Activated CD4-positive, alpha-beta T cell treated with anti-CD3 and anti-CD28 coated beads for 36 hours (primary cell): ENCODE measurements around the gene PKLR. TPM values are rescaled to one million over a fixed set of nuclear protein-coding genes. Genes with fewer than 3 reads are reported as not detected.
"Not testable (repeated sequence)": the region's sequence is repeated elsewhere in the genome, so short reads cannot be mapped to it uniquely, and the experiment has no call there.

ENCODE experiments used
- ATAC-seq: fragments of 200-7000 bp; cut with Tn5 transposase; one replicate; pipeline ENCODE4 v1.10.0; 2021; ENCODE audit warnings: mild to moderate bottlenecking, moderate library complexity
- CTCF ChIA-PET: fragments of 350-600 bp; sonication (Branson Sonifier 250); formaldehyde crosslinking; loops from one replicate; lab custom pipeline; 2021; ENCODE audit warnings: antibody characterized with exemption; lab: Charles Lee
- POLR2A ChIA-PET: fragments of 350-600 bp; sonication (Branson Sonifier 250); formaldehyde crosslinking; loops from one replicate; lab custom pipeline; 2021; ENCODE audit warnings: antibody characterized with exemption, inconsistent platforms; lab: Charles Lee
- DNase-seq: peaks from one replicate; pipeline ENCODE4 v3.0.0-alpha.2; 2020
- H3K27ac Mint-ChIP-seq: one replicate; pipeline ENCODE4 v1.8.0; 2021; ENCODE audit warnings: mixed read lengths
- H3K27me3 Mint-ChIP-seq: one replicate; pipeline ENCODE4 v1.8.0; 2021; ENCODE audit warnings: mixed read lengths
- H3K36me3 Mint-ChIP-seq: one replicate; pipeline ENCODE4 v1.8.0; 2021; ENCODE audit warnings: low read depth, mixed read lengths
- H3K4me1 Mint-ChIP-seq: one replicate; pipeline ENCODE4 v1.8.0; 2021; ENCODE audit warnings: mixed read lengths
- H3K4me3 Mint-ChIP-seq: one replicate; pipeline ENCODE4 v1.8.0; 2021; ENCODE audit warnings: mild to moderate bottlenecking, moderate library complexity, mixed read lengths
- H3K9me3 Mint-ChIP-seq: one replicate; pipeline ENCODE4 v1.8.0; 2021; ENCODE audit warnings: low read depth, mixed read lengths
- intact Hi-C, 2 experiments: fragments of 100-400 bp; cut with DNase I in 1 of 2; cut with micrococcal nuclease in 1 of 2; formaldehyde crosslinking; loops; one replicate each; pipeline versions ENCODE4 v1.14.2 to v1.15.1; 2022 to 2024; cut with DNase I, micrococcal nuclease
- microRNA-seq: library from miRNA; unstranded; fragments of <30 nt; microRNA quantifications from one replicate; pipeline ENCODE4 v1.2.0, GENCODE V29; 2021; ENCODE audit warnings: borderline replicate concordance
- total RNA-seq, 2 experiments: library from RNA; stranded (reverse); gene quantifications; one replicate each; pipeline ENCODE4 v1.2.3, GENCODE V29; 2021

The PKLR gene
- total RNA-seq, 2 experiments from 2014 or later = not detected

DNA sequence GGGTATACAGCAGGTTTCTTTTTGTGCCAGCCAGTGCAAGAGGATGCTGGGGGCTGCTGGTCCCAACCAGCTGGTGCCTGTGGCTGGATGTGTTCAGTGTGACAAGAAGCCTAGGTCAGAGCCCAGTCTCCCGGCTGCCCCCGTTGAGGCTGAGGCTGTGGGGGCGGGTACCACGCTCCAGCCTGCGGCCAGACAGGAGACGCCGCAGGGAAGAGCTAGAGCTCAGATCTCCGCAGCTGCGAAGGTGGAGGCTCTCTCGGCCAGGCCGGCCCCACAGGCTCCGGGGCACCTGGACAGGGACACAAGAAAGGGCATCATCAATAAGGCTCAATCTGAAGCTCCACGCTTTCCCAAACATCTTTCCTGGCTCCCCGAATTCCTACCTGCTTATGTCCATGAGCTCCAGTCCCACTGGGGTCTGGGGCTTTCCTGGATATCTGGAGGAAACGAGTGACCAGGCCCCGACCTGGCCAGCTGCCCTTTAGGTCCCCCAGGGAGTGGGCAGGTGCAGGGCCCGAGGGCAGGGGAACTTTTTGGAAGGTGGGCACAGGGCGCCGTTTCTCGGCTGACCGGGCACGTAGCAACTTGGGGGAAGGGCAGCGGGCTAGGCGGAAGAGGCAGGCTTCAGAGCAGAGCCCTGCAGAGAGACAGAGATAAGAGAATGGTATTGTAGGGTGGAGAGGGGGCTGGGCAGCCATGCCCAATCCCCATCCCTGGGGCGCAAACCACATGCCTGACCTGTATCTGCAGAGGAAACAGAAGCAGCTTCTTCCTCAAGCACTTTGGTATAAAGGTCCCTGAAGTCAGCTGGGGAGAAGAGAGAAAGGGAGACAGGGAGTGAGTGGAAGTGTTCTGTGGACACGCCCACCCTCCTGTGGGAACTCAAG is 53.3 kb downstream of the PKLR start:
- H3K9me3 Mint-ChIP-seq = no peaks in the 10 kb centered on the region
- intact Hi-C loops = no loop called here
- no peak overlapping the region for H3K4me3 Mint-ChIP-seq
- CTCF ChIA-PET = interaction anchor here (0.6 to 1.8 kb wide), 7 partner anchors 16 to 143 kb away, joined by 3 to 6 read pairs (median 3); no protein-coding TSS in a partner anchor
- peaks cover 11% of the 10 kb centered on the region for H3K36me3 Mint-ChIP-seq
- peaks cover 22% of the 10 kb centered on the region for H3K4me1 Mint-ChIP-seq
- ATAC-seq (no peak), DNase-seq (no peak)
- peaks cover 2% of the 10 kb centered on the region for H3K27me3 Mint-ChIP-seq
- POLR2A ChIA-PET = no interaction called here
- H3K27ac Mint-ChIP-seq = no peak overlapping the region

DNA sequence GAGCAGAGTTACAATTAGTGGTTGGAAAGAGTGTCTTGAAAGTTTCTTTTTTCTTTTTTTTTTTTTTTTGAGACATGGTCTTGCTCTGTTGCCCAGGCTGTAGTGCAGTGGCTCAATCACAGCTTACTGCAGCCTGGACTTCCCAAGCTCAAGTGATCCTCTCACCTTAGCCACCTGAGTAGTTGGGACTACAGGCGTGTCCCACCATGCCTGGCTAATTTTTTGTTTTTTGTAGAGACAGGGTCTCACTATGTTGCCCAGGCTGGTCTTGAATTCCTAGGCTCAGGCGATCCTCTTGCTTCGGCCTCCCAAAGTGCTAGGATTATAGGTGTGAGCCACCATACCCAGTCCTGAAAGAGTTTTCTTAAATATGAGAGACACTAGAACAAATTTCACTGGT is 54.4 kb downstream of the PKLR start:
- peaks cover 11% of the 10 kb centered on the region for H3K36me3 Mint-ChIP-seq
- intact Hi-C loops, H3K4me3 Mint-ChIP-seq, H3K9me3 Mint-ChIP-seq, H3K27me3 Mint-ChIP-seq, DNase-seq, H3K27ac Mint-ChIP-seq, ATAC-seq, POLR2A ChIA-PET: not testable (repeated sequence)
- H3K4me1 Mint-ChIP-seq = peaks cover 31% of the 10 kb centered on the region
- CTCF ChIA-PET = interaction anchor here (0.9 to 1.8 kb wide), 3 partner anchors 52 to 77 kb away, joined by 3 to 6 read pairs (median 4); no protein-coding TSS in a partner anchor

DNA sequence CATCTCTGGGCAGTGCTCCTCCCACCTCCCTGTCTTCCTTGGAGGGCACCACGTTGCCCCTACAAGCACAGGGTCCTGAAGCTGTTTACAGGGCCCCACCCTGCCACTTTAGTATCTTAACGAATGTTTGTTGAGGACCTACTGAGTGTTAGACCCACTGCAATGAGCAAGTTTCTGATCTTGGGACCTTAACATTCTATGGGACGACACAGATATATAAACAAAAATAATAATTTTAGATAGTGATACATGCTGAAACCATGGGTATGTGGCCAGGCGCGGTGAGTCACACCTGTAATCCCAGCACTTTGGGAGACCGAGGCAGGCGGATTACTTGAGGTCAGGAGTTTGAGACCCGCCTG is 56.1 kb downstream of the PKLR start:
- Mint-ChIP-seq H3K27me3 (peaks cover 2% of the 10 kb centered on the region), H3K27ac (peak overlapping the region; percentile 90), H3K4me3 (peak overlapping the region; percentile 80), H3K4me1 (peaks cover 43% of the 10 kb centered on the region), H3K36me3 (peaks cover 11% of the 10 kb centered on the region), H3K9me3 (no peaks in the 10 kb centered on the region)
- POLR2A ChIA-PET = interaction anchor here (0.7 to 0.9 kb wide), 2 partner anchors 86 to 271 kb away, joined by 4 to 9 read pairs; no protein-coding TSS in a partner anchor
- ATAC-seq = no peak
- intact Hi-C loops = loop anchor here in 1 of 2 experiments (1.0 to 2.0 kb wide), 2 partner anchors 28 to 110 kb away; partner anchors contain the start of genes CLK2 and SLC50A1
- CTCF ChIA-PET = interaction anchor here (0.6 to 1.3 kb wide), 6 partner anchors 18 to 1442 kb away, joined by 3 to 4 read pairs (median 3); partner anchors contain the start of gene CLK2
- DNase-seq = no peak

DNA sequence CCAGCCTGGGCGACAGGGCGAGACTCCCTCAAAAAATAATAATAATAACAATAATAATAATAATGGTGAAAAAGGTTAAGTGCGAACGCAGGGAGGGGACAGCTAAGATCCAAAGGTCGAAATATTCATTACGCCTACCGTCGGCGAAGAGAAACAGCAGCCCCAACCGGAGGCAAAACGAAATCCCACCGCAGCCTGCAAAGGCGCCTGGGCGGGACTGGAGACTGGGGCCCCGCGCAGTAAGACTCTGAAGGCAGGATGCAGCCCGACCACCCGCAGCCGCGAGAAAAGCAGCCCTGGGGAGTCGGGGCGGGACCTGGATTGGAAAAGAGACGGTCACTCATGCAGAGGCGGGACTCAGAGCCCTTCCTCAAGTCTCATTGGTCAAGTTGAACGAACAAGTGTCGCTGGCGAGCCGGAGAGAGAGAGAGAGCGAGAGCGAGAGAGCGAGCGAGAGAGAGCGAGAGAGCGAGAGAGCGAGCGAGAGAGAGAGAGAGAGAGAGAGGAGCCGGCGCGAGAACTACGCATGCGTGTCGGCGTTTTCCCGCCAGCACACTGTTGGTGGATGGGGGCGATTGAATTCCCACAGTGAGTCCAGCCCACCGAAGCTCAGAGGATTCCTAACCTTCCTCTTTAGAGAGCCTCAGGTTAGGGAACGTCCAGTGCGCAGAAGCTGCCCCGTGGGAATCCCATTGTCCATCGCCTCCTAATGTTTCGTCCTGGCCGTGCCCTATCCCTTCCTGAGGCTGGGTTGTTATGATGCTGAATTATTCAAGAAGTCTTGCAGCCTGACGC is 56.7 kb downstream of the PKLR start:
- ATAC-seq (peak; percentile 96), DNase-seq (peak; percentile 98)
- ChIA-PET POLR2A (interaction anchor here (0.6 to 1.9 kb wide), 5 partner anchors 29 to 542 kb away, joined by 3 to 5 read pairs (median 4); partner anchors contain the start of gene CLK2), CTCF (interaction anchor here (0.6 to 1.6 kb wide), 10 partner anchors 17 to 1443 kb away, joined by 3 to 6 read pairs (median 3); partner anchors contain the start of genes CLK2, KRTCAP2, RUSC1 and THBS3)
- Mint-ChIP-seq H3K4me3 (peak overlapping the region; percentile 80), H3K9me3 (no peaks in the 10 kb centered on the region), H3K27me3 (peaks cover 2% of the 10 kb centered on the region), H3K4me1 (peaks cover 44% of the 10 kb centered on the region), H3K27ac (peak overlapping the region; percentile 90), H3K36me3 (peaks cover 11% of the 10 kb centered on the region)
- intact Hi-C loops = loop anchor here (1.0 to 2.0 kb wide), 4 partner anchors 17 to 109 kb away; partner anchors contain the start of genes CLK2 (in 1 of the 2), SLC50A1 (in 1 of the 2) and THBS3 (in 1 of the 2)

DNA sequence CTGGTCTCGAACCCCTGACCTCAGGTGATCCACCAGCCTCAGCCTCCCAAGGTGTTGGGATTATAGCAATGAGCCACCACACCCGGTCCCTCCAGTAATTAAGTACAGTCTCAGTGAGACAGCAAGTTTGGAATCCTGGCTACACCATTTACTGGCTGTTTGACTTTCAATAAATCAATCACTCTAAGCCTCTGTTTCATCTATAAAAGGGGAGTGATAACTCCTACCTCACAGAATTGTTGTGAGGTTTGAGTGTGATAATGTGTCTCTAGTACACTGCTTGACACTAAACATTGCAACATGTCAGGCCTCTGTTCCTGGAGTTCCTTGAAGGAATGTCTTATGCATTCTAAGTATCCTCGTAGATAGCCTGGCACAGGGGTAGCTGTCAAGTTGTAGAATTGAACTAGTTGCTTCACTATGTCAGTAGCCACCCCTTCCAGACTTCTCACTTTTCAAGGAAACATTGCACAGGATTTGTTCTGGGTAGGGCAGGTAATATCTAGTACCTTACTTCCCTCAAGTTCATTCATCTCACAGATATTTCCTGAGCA is 58.4 kb downstream of the PKLR start:
- CTCF ChIA-PET = interaction anchor here (1.0 to 3.1 kb wide), 3 partner anchors 8 to 36 kb away, joined by 3 to 26 read pairs (median 3); partner anchors contain the start of gene THBS3
- ATAC-seq (no peak), DNase-seq (no peak)
- Mint-ChIP-seq H3K27ac (peak overlapping the region; percentile 90), H3K4me1 (peaks cover 44% of the 10 kb centered on the region), H3K4me3 (peak overlapping the region; percentile 80), H3K36me3 (peaks cover 11% of the 10 kb centered on the region), H3K27me3 (peaks cover 2% of the 10 kb centered on the region), H3K9me3 (no peaks in the 10 kb centered on the region)
- POLR2A ChIA-PET = interaction anchor here (0.6 to 1.9 kb wide), 2 partner anchors 34 kb away, joined by 3 to 5 read pairs; no protein-coding TSS in a partner anchor
- intact Hi-C loops = no loop called here

DNA sequence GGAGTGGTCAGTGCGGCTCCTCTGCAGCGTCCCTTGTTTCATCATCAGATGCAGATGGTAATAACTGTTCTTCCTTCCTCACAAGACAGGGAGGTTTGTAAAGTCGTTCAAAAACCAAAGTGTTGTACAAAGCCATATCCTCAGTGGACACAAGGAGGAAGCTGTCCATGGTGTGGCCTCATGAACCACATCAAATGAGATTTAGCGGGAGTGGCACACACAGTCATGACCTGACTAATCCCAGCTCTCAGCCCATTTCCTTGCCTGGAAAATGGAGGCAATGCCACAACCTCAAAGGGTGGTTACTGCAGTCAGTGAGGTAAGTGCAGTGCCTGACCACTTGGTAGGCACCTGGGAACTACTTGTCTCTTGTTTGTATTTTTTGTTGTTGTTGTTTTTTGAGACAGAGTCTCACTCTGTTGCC is 59.4 kb downstream of the PKLR start:
- POLR2A ChIA-PET = interaction anchor here (0.6 to 0.7 kb wide), 2 partner anchors 260 to 1259 kb away, joined by 5 to 9 read pairs; no protein-coding TSS in a partner anchor
- no peaks in the 10 kb centered on the region for H3K9me3 Mint-ChIP-seq
- no peak for ATAC-seq
- intact Hi-C loops = loop anchor here in 1 of 2 experiments (1.0 kb wide), 5 partner anchors 15 to 48 kb away; partner anchors contain the start of gene SCAMP3
- no peak for DNase-seq
- H3K4me1 Mint-ChIP-seq = peaks cover 44% of the 10 kb centered on the region
- peak overlapping the region; percentile 68 for H3K27ac Mint-ChIP-seq
- peaks cover 2% of the 10 kb centered on the region for H3K27me3 Mint-ChIP-seq
- H3K36me3 Mint-ChIP-seq = peaks cover 14% of the 10 kb centered on the region
- CTCF ChIA-PET = interaction anchor here (0.6 to 3.1 kb wide), 6 partner anchors 9 to 80 kb away, joined by 3 to 26 read pairs (median 4); partner anchors contain the start of genes KRTCAP2 and RUSC1
- peak overlapping the region; percentile 78 for H3K4me3 Mint-ChIP-seq

DNA sequence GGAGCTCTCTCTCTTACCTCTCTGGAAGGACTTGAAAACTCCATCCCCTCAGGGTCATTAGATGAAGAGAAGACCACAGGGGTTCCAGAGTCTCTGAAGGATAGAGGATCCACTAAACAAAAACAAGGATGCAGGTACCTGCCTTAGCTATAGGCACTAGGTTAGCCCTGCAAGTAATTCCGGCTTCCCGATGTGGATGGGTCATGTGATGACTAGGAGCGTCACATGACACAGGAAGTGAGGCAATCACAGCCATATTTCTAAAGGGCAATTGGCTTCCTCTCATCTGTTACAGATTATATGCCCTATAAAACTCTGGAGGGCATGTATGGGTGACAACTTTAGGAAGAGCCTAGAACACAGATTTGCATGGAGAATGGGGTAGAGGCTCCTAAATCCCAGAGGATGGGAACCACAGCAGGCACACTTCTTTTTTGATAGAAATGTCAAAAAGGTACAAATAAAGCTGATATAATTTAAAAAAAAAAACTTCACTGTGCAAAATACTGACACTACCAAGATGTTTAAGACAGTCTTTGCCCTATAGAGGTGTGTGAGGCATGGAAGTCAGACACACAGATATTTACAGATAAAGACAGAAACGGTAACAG is 60.1 kb downstream of the PKLR start:
- Mint-ChIP-seq H3K4me1 (peaks cover 44% of the 10 kb centered on the region), H3K27ac (peak overlapping the region; percentile 79), H3K9me3 (no peaks in the 10 kb centered on the region), H3K4me3 (peak overlapping the region; percentile 78), H3K36me3 (peaks cover 17% of the 10 kb centered on the region), H3K27me3 (peaks cover 2% of the 10 kb centered on the region)
- DNase-seq (peak; percentile 79), ATAC-seq (peak; percentile 28)
- CTCF ChIA-PET = interaction anchor here (0.6 to 3.1 kb wide), 7 partner anchors 10 to 150 kb away, joined by 3 to 26 read pairs (median 4); partner anchors contain the start of gene KRTCAP2
- POLR2A ChIA-PET = interaction anchor here (0.6 to 1.6 kb wide), 2 partner anchors 14 to 259 kb away, joined by 3 to 5 read pairs; partner anchors contain the start of gene ENTREP3
- intact Hi-C loops = loop anchor here in 1 of 2 experiments (1.0 kb wide), 5 partner anchors 14 to 47 kb away; partner anchors contain the start of gene SCAMP3

Small RNA genes lying within 50 kb of the gene (microRNA-seq; reads per million reads assigned to microRNA genes)
- not detected for gene MIR555

Other genes with a start within 250 kb of the PKLR start
- gene EFNA4, start 237.7 kb downstream of the PKLR start, total RNA-seq = 1 to 10 TPM; 6.3 to 6.5 TPM
- gene EFNA3, start 222.6 kb downstream of the PKLR start, total RNA-seq = 1 to 10 TPM; 5.1 to 6.9 TPM
- 1 to 10 TPM in 1 of 2 experiments, under 1 TPM in 1; 0.82 to 1.1 TPM for gene EFNA1, start 173.6 kb downstream of the PKLR start, total RNA-seq
- gene SLC50A1, start 165.6 kb downstream of the PKLR start, total RNA-seq = 10 to 100 TPM; 50.2 to 58.0 TPM
- 10 to 100 TPM; 29.8 to 34.3 TPM for gene DPM3, start 160.9 kb downstream of the PKLR start, total RNA-seq
- gene KRTCAP2, start 128.1 kb downstream of the PKLR start, total RNA-seq = 100 to 1,000 TPM; 125 to 300 TPM
- 1 to 10 TPM; 6.3 to 6.9 TPM for gene TRIM46, start 127.6 kb downstream of the PKLR start, total RNA-seq
- 10 to 100 TPM; 12.8 to 13.7 TPM for gene THBS3, start 93.5 kb downstream of the PKLR start, total RNA-seq
- 10 to 100 TPM; 52.8 to 52.9 TPM for gene MTX1, start 92.7 kb downstream of the PKLR start, total RNA-seq
- gene ENTREP3, start 46.0 kb downstream of the PKLR start, total RNA-seq = 10 to 100 TPM; 29.7 to 34.8 TPM
- gene SCAMP3, start 39.1 kb downstream of the PKLR start, total RNA-seq = 10 to 100 TPM; 82.0 to 95.5 TPM
- gene CLK2, start 27.9 kb downstream of the PKLR start, total RNA-seq = 10 to 100 TPM; 81.4 to 86.6 TPM
- gene HCN3, start 24.0 kb downstream of the PKLR start, total RNA-seq = 1 to 10 TPM; 1.9 to 2.3 TPM
- gene FDPS, start 7.4 kb upstream of the PKLR start, total RNA-seq = 100 to 1,000 TPM; 255 to 354 TPM
- 10 to 100 TPM; 21.3 to 22.2 TPM for gene RUSC1, start 19.5 kb upstream of the PKLR start, total RNA-seq